Activated CD8-positive, alpha-beta memory T cell treated with anti-CD3 and anti-CD28 coated beads, Interleukin-2, amount 50 U/mL, for 4 hours (primary cell): ENCODE measurements around the gene AGTR2.
"Not testable (repeated sequence)": the region's sequence is repeated elsewhere in the genome, so short reads cannot be mapped to it uniquely, and the experiment has no call there.

ENCODE experiments used
- DNase-seq: peaks from one replicate; pipeline ENCODE4 v3.0.0-alpha.2; 2020

AGTR2 gene, protein sequence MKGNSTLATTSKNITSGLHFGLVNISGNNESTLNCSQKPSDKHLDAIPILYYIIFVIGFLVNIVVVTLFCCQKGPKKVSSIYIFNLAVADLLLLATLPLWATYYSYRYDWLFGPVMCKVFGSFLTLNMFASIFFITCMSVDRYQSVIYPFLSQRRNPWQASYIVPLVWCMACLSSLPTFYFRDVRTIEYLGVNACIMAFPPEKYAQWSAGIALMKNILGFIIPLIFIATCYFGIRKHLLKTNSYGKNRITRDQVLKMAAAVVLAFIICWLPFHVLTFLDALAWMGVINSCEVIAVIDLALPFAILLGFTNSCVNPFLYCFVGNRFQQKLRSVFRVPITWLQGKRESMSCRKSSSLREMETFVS

DNA sequence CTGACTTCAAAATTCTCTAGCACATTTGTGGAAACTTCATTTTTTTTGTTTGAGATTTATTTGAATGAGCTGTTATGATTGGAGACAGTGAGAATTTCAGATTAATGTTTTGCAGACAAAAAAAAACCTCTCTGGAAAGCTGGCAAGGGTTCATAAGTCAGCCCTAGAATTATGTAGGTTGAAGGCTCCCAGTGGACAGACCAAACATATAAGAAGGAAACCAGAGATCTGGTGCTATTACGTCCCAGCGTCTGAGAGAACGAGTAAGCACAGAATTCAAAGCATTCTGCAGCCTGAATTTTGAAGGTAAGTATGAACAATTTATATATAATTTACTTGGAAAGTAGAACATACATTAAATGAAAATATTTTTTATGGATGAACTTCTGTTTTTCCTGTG is at the start of gene AGTR2:
Gene AGTR2, plus strand, starts transcription at position 234 of the 400 bp plus-strand sequence. CDS start 1,537 bp downstream, outside the sequence.
- DNase-seq: no peak

DNA sequence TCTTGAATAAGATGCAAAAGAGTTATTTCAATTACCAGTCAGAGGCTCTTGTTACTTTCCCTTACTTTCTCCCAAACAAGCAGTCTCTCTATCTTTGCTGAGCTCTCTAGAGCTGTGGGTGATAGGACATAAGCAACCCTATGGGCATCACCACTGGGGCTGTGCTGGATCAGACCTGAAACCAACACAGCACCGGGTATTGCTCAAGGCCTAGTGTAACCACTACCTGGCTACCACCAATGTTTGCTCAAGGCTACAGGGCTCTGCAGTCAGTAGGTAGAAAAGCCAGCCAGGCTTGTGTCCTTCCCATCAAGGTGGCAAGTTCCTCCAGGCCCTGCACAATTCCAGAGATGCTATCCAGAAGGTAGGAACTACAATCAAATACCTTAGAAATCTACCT is 35.3 kb upstream of the AGTR2 start:
- DNase-seq: no peak

DNA sequence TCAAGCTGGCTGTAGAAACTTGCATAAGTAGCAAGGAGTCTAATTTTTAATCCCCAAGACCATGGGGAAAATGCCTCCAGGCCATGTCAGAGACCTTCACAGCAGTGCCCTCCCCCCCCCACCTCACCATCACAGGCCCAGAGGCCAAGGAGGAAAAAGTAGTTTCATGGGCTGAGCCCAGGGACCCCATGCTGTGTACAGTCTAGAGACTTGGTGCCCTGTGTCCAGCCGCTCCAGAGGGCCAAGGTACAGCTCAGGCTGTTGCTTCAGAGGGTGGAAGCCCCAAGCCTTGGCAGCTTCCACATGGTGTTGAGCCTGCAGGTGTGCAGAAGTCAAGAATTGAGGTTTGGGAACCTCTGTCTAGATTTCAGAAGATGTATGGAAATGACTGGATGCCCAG is 29.3 kb upstream of the AGTR2 start:
- not testable (repeated sequence) for DNase-seq

DNA sequence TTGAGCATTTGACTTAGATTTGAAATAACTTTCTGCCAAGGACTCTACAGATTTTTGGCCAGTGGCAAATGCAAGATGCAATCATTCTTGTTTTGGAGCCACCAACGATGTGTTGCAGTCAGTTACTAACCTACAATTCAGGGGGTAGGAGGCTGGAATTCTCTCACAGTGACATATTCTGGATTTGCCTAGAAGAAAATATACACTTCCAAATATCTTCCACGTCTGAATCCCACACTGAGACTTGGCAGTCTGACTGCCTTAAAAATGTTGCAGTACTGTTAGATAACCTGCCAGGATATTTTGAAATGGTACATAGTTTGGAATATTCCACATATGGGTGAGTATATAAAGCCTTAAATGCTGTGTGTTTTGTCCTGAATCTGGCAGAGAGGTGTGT is 27.6 kb upstream of the AGTR2 start:
- no peak for DNase-seq

DNA sequence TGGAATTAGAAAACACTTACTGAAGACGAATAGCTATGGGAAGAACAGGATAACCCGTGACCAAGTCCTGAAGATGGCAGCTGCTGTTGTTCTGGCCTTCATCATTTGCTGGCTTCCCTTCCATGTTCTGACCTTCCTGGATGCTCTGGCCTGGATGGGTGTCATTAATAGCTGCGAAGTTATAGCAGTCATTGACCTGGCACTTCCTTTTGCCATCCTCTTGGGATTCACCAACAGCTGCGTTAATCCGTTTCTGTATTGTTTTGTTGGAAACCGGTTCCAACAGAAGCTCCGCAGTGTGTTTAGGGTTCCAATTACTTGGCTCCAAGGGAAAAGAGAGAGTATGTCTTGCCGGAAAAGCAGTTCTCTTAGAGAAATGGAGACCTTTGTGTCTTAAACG is 2.4 kb downstream of the AGTR2 start:
- no peak for DNase-seq

DNA sequence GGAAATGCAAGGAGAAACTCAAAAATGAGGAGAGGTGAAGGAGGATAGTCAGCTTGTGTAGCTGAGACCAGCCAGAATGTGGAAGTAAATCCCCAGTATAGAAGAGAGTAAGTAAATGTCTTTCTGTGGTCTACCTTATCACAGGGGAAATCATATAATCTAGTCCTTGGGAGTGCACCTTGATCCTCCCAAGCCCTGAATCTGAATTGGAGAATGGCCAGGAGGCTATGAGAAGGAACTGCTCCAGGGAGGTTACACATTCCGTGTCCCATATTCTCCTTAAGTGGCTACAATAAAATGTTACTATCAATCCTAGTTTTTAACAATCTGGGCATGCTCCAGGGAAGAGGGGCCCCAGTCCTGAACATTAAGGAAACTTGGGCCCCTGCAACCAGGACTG is 10.8 kb downstream of the AGTR2 start:
- no peak for DNase-seq

DNA sequence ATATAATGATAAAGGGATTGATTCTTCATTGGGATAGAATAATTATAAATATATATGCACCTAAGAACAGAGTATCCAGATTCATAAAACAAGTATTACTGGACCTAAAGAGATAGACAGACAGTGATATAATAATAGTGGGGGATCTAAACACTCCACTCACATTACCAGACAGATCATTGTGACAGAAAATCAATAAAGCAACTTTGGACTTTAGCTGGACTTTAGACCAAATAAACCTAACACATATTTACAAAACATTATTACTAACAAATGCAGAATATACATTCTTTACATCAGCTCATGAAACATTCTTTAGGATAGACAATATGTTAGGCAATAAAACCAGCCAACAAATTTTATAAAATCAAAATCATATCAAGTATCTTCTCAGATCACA is 14.6 kb downstream of the AGTR2 start:
- no peak for DNase-seq

DNA sequence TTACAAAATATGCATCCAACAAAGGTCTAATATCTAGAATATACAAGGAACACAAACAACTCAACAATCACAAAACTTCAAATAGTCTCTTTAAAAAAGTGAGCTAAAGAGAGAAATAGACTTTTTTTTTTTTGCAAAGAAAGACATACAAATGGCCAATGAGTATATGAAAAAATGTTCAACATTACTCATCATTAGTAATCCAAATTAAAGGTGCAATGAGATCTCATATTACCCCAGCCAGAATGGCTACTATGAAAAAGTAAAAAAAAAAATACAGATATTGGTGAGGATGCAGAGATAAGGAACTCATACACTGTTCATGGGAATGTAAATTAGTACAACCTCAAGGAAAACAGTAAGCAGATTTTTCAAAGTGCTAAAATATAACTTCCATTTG is 24.1 kb downstream of the AGTR2 start:
- DNase-seq: no peak

DNA sequence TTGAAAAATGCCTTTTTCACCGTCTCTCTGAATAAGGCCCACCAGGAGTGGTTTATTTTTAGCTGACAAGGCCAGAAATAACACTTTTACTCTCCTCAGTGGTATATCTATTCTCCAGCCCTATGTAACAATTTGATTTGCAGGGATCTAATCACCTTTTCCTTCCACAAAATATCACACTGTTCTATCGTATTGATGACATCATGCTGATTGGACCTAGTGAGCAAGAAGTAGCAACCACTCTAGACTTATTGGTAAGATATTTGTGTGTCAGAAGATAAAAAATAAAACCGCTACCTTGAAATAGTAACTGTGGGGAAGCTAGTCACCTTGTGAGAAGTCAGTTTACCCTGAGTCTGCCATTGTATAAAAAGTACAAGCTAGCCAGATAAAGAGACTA is 27.7 kb downstream of the AGTR2 start:
- DNase-seq: no peak

DNA sequence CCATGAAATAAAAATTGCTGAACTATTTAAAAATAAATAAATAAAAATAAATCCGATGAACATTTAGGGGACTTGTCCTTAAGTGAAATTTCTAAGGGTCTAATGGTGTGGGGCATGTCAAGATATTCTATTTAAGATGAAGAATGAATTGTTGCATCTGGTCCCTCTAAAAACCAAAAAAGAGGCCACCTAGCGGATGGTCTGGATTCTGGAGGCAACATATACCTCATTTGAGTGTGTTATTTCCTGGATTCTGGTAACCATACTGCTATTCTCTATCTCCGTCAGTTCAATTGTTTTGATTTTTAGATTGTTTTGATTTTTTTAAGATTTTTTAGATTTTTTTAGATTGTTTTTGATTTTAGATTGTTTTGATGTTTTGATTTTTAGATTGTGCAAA is 28.3 kb downstream of the AGTR2 start:
- no peak for DNase-seq

DNA sequence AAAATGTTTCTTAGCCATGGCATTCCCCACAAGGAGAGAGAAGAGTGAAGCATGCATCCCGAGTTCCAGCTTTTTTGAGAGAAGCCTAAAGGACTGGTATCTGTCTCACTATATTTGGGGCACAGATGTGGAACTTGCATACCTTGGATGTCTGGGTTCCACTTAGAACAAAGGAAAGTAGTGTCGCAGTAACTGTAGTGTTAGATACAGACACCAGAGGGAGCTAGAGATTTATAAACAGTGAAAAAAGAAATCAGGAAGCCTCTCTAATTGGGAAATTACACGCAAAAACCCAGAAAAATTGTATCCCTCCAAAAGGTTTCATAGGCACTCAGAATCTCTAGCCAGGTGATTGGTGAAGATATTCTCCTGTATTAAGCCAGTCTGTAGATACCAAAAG is 34.4 kb downstream of the AGTR2 start:
- no peak for DNase-seq

DNA sequence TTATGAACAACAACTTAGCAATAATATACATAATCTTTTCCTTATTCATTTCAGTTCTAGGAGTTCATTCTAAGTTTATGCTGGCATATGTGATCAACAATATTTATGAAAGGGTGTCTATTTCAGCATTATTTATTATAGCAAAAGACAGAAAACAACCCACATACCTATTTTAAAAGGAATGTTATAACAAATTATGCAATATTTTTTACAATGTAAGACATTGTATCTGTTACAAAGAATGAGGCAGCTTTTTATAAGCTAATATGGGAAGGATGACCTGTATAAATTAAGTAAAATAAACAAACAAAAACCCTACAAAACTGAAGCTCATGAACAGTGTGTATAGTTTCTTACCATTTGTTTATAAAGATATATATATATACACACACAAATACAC is 42.7 kb downstream of the AGTR2 start:
- no peak for DNase-seq

DNA sequence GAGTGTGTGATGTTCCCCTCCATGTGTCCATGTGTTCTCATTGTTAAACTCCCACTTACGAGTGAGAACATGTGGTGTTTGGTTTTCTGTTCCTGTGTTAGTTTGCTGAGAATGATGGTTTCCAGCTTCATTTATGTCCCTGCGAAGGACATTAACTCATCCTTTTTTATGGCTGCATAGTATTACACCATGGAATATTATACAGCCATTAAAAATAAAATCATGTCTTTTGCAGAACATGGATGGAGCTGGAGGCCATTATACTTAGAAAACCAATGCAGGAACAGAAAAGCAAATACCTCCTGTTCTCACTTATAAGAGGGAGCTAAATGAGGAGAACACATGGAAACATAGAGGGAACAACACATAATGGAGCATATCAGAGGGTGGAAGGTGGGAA is 46.5 kb downstream of the AGTR2 start:
- DNase-seq: not testable (repeated sequence)
